K562 (cell line): ENCODE measurements around the gene ELP5. TPM values are rescaled to one million over a fixed set of nuclear protein-coding genes. Genes with fewer than 3 reads are reported as not detected.

Experiments used
- ELF4 ChIP-seq: fragments of 450-650 bp; formaldehyde crosslinking; IDR thresholded peaks from 2 replicates; pipeline ENCODE4 v1.4.0; 2022; ENCODE audit warnings: missing genetic modification characterization
- GABPB1 ChIP-seq: sonication (generic); formaldehyde crosslinking; IDR thresholded peaks from 2 replicates; pipeline ENCODE4 v1.8.0; 2022; ENCODE audit warnings: mild to moderate bottlenecking, missing genetic modification reagents
- KLF6 ChIP-seq: fragments of 250-450 bp; sonication (Bioruptor Pico); IDR thresholded peaks from 2 replicates; pipeline ENCODE4 v1.4.0; 2020; ENCODE audit warnings: mild to moderate bottlenecking, moderate library complexity, borderline replicate concordance
- MCM3 ChIP-seq: fragments of 450-650 bp; IDR thresholded peaks from 2 replicates; pipeline ENCODE4 v1.6.1; 2016
- POLR2AphosphoS2 ChIP-seq: IDR thresholded peaks from 2 replicates; pipeline ENCODE4 v1.6.1; 2012; ENCODE audit warnings: low read length, improper control_type of control experiment
- PPARD ChIP-seq: fragments of 250-450 bp; sonication (Bioruptor Pico); IDR thresholded peaks from 2 replicates; pipeline ENCODE4 v1.8.0; 2022; ENCODE audit warnings: inconsistent platforms, mild to moderate bottlenecking, moderate library complexity
- RNF2 ChIP-seq: sonication (generic); IDR thresholded peaks from 2 replicates; pipeline ENCODE4 v1.6.1; 2016
- SNIP1 ChIP-seq: fragments of 450-650 bp; IDR thresholded peaks from 2 replicates; pipeline ENCODE4 v1.7.1; 2017; ENCODE audit warnings: low read depth, mild to moderate bottlenecking
- TAF7 ChIP-seq: fragments of 450-650 bp; IDR thresholded peaks from 2 replicates; pipeline ENCODE4 v1.6.1; 2016; ENCODE audit warnings: missing genetic modification characterization, missing compliant biosample characterization
- ZKSCAN8 ChIP-seq: fragments of 200-800 bp; sonication (Bioruptor generic); IDR thresholded peaks from 2 replicates; pipeline ENCODE4 v1.6.1; 2016; ENCODE audit warnings: missing genetic modification characterization, missing compliant biosample characterization
- ZNF507 ChIP-seq: conservative IDR thresholded peaks from 2 replicates; pipeline ENCODE4 v1.6.1; 2017; ENCODE audit warnings: missing genetic modification characterization, missing compliant biosample characterization
- ZNF583 ChIP-seq: fragments of 250-450 bp; sonication (Bioruptor Pico); IDR thresholded peaks from 2 replicates; pipeline ENCODE4 v1.4.0; 2020
- polyA plus RNA-seq, 8 experiments: library from polyadenylated mRNA; depleted of rRNA in 4 of 8; stranded (reverse) in 5 of 8; unstranded in 3 of 8; fragments of >200 nt; fragmentation: Nextera tagmentation in 2 of 8; fragmentation: Illumina TruSeq in 1 of 8; extraction: Ambion mirVana in 2 of 8; extraction: Trizol in 1 of 8; gene quantifications; 2 replicates each; pipeline versions ENCODE4 v1.2.1 to v1.2.3, GENCODE V29; 2011 to 2014; ENCODE audit warnings: inconsistent platforms in 1 of 8, missing spikeins in 1 of 8
- total RNA-seq, 7 experiments: library from RNA; depleted of rRNA in 6 of 7; stranded (reverse); fragments of >200 nt in 6 of 7; fragmentation: Illumina TruSeq in 2 of 7; extraction: Trizol in 2 of 7; gene quantifications; 2 replicates each; pipeline versions ENCODE4 v1.2.1 to v1.2.3, GENCODE V29; 2011 to 2021; ENCODE audit warnings: low replicate concordance in 1 of 7
- TF ChIP-seq, protein P1 (sequence below), 2 experiments: fragments of 450-650 bp; IDR thresholded peaks; 2 replicates each; pipeline ENCODE4 v1.6.1; 2018; ENCODE audit warnings: mild to moderate bottlenecking in 2 of 2, low read depth in 1 of 2; ENCODE audit not compliant: partially characterized antibody in 2 of 2
- TF ChIP-seq, protein P2 (sequence below): fragments of 450-650 bp; IDR thresholded peaks from 2 replicates; pipeline ENCODE4 v1.6.1; 2016; ENCODE audit warnings: mild to moderate bottlenecking
- TF ChIP-seq, protein P3 (sequence below): sonication (generic); formaldehyde crosslinking; IDR thresholded peaks from 2 replicates; pipeline ENCODE4 v1.8.1; 2023; ENCODE audit warnings: mild to moderate bottlenecking, missing genetic modification reagents
- TF ChIP-seq, protein P4 (sequence below): fragments of 250-450 bp; sonication (Bioruptor Pico); IDR thresholded peaks from 2 replicates; pipeline ENCODE4 v1.4.0; 2020; ENCODE audit warnings: mild to moderate bottlenecking, moderate library complexity, borderline replicate concordance

ELP5 gene
- total and polyA plus RNA-seq, 9 of the 15 experiments (the other 6 are each of a cell fraction or from before 2014, with no cell fraction given) = 25.7 to 77.9 (median 52.9) TPM

DNA sequence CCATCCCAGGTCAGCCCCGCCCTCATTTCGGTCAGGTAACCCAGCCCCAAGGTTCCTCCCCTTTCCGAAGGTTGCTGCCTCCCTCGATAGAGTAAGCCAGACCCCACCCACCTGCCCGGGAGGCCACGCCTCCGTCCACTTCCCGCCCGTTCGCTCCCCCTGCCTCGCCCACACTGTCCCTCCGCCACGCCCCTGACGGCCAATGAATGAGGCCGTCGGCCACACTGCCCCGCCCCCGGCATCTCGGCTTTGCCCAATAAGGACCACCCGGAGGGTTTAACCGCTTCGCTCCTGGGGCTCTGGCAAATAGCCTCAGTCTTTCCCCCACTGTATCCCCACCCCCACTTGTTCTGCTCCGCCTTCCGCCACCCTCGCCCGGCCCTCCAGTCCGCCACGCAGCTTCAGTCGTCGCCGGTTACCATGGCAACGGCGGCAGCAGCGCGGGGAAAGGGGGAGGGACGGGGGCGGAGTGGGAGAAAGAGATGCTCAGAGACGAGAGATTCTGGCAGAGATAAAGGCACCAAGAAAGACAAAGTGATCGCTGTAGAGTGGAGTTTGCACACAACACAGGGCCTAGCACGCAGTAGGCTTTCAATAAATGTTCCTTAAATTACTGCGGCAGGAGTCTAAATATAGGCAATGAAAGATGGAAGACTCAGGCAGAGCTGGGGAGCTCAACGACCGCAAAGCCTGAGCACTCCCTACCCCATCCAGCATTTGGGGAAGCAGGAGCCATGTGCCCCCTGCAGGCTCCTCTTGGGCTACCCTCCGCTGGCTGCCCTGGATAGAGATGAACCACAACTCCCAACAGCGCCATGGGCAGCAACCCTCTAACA lies 37.5 kb upstream of the ELP5 start (continued):
- TF ChIP-seq, protein P1, sequence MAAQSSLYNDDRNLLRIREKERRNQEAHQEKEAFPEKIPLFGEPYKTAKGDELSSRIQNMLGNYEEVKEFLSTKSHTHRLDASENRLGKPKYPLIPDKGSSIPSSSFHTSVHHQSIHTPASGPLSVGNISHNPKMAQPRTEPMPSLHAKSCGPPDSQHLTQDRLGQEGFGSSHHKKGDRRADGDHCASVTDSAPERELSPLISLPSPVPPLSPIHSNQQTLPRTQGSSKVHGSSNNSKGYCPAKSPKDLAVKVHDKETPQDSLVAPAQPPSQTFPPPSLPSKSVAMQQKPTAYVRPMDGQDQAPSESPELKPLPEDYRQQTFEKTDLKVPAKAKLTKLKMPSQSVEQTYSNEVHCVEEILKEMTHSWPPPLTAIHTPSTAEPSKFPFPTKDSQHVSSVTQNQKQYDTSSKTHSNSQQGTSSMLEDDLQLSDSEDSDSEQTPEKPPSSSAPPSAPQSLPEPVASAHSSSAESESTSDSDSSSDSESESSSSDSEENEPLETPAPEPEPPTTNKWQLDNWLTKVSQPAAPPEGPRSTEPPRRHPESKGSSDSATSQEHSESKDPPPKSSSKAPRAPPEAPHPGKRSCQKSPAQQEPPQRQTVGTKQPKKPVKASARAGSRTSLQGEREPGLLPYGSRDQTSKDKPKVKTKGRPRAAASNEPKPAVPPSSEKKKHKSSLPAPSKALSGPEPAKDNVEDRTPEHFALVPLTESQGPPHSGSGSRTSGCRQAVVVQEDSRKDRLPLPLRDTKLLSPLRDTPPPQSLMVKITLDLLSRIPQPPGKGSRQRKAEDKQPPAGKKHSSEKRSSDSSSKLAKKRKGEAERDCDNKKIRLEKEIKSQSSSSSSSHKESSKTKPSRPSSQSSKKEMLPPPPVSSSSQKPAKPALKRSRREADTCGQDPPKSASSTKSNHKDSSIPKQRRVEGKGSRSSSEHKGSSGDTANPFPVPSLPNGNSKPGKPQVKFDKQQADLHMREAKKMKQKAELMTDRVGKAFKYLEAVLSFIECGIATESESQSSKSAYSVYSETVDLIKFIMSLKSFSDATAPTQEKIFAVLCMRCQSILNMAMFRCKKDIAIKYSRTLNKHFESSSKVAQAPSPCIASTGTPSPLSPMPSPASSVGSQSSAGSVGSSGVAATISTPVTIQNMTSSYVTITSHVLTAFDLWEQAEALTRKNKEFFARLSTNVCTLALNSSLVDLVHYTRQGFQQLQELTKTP (IDR thresholded peaks at IDR 0.05; ENCODE audit: low read depth in 1 of 2, partially characterized antibody in 2 of 2) = no peak
- TF ChIP-seq KLF6 (CRISPR knock-in tag) (no peak), PPARD (CRISPR knock-in tag) (no peak), RNF2 (no peak), ZNF507 (tag) (no peak), POLR2AphosphoS2 (no peak), TAF7 (tag) (no peak), GABPB1 (peak; percentile 46; the same call in 1 of the 2 replicates), ELF4 (no peak), SNIP1 (no peak), MCM3 (no peak), ZNF583 (CRISPR knock-in tag) (no peak), ZKSCAN8 (CRISPR knock-in tag) (no peak)
- TF ChIP-seq, protein P2, sequence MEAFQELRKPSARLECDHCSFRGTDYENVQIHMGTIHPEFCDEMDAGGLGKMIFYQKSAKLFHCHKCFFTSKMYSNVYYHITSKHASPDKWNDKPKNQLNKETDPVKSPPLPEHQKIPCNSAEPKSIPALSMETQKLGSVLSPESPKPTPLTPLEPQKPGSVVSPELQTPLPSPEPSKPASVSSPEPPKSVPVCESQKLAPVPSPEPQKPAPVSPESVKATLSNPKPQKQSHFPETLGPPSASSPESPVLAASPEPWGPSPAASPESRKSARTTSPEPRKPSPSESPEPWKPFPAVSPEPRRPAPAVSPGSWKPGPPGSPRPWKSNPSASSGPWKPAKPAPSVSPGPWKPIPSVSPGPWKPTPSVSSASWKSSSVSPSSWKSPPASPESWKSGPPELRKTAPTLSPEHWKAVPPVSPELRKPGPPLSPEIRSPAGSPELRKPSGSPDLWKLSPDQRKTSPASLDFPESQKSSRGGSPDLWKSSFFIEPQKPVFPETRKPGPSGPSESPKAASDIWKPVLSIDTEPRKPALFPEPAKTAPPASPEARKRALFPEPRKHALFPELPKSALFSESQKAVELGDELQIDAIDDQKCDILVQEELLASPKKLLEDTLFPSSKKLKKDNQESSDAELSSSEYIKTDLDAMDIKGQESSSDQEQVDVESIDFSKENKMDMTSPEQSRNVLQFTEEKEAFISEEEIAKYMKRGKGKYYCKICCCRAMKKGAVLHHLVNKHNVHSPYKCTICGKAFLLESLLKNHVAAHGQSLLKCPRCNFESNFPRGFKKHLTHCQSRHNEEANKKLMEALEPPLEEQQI = no peak
- TF ChIP-seq, protein P3, sequence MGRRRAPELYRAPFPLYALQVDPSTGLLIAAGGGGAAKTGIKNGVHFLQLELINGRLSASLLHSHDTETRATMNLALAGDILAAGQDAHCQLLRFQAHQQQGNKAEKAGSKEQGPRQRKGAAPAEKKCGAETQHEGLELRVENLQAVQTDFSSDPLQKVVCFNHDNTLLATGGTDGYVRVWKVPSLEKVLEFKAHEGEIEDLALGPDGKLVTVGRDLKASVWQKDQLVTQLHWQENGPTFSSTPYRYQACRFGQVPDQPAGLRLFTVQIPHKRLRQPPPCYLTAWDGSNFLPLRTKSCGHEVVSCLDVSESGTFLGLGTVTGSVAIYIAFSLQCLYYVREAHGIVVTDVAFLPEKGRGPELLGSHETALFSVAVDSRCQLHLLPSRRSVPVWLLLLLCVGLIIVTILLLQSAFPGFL = no peak
- TF ChIP-seq, protein P4, sequence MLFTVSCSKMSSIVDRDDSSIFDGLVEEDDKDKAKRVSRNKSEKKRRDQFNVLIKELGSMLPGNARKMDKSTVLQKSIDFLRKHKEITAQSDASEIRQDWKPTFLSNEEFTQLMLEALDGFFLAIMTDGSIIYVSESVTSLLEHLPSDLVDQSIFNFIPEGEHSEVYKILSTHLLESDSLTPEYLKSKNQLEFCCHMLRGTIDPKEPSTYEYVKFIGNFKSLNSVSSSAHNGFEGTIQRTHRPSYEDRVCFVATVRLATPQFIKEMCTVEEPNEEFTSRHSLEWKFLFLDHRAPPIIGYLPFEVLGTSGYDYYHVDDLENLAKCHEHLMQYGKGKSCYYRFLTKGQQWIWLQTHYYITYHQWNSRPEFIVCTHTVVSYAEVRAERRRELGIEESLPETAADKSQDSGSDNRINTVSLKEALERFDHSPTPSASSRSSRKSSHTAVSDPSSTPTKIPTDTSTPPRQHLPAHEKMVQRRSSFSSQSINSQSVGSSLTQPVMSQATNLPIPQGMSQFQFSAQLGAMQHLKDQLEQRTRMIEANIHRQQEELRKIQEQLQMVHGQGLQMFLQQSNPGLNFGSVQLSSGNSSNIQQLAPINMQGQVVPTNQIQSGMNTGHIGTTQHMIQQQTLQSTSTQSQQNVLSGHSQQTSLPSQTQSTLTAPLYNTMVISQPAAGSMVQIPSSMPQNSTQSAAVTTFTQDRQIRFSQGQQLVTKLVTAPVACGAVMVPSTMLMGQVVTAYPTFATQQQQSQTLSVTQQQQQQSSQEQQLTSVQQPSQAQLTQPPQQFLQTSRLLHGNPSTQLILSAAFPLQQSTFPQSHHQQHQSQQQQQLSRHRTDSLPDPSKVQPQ (CRISPR knock-in tag) = no peak
